Activated T-cell treated with anti-CD3 and anti-CD28 coated beads, Interleukin-2, amount 50 U/mL, for 48 hours (primary cell): Measurements from ENCODE around the gene DMRTB1.

ENCODE experiments used
- DNase-seq, 2 experiments: peaks; one replicate each; pipeline ENCODE4 v3.0.0-alpha.2; 2020

The DMRTB1 gene

GRCh38 chr1:53511323-53511932 lies 52.2 kb downstream of the DMRTB1 start:
- DNase-seq: no peak

DNA sequence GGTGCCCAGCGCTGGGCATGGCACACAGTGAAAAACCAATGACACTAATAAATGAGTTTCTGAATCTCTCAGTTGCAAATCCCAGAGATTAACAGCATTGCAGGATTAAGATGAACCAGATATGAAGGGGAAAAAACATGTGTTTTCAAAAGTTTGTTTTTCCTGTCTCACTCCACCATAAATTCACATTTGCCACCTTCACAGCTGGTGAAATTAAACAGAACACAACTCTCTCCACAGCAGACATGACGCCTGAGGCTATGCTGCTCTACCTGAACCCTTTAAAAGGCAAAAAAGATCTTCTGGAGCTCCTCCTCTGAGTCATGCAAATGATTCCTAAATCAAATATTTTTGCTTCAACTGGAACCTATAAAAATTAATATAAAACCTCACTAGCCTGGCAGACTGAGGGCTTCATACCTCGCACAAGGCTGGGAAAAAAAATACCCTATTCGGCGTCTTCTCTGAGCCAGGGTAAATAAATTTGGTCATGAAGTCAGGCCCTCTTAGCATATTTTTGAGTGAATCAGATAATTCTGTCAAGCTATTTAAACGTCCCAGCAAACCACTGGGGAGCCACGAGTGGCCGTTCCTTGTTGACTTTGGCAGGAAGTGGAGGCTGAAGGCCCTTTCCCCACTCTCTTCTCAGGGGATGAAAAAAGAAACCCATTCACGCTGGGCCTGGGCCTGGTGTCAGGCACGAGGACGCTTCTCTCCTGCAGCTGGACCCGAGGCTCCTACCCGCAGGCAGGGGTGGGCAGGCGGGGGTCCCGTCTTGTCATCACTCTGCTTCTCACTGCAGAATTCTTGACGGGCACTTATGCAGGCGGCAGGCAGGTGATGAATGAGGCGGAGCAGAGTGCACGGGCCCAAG lies 53.0 kb downstream of the DMRTB1 start:
- no peak for DNase-seq

DNA sequence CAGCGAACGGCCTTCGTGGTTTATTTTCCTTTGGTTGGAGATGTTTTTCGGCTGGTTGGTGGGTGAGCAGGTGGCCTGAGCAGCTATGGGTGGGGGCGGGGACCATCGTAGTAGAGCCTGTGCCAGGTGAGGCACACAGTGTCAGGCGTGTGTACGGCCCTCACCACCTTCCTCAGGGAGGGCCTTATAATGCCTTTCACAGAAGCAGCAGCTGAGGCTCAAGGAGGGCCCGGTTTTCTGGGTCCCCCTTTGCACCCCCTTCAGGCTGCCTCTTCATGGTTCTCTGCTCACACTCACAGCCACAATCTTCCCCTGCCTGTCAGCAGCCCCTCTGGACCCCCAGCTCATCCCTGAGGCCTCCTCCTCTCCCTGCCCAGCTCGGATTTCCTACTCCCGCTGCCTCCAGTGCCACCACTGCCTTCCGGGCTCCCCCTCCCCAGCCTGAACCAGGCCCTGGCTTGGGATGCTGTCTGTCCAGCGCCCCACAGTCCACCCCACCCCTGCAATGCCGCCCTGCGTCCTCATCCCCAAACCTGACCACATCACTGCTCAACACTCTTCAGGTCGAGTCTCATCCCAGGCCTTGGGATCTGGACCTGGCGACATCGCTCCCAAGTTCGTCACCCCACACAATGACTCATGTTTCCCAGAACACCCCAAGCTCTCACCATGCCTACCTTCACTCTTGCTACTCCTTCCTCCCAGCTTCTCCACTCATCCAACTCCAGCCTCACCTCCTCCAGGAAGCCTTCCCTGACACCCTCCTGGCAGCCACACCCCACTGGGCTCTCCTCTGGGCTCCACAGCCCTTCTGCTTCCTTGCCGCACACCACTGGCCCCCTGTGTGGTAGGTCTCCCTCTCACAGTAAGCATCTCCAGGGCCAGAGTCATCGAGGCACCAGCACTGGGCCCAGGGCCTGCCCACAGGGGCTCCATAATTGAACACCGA lies 53.9 kb downstream of the DMRTB1 start:
- DNase-seq: no peak

DNA sequence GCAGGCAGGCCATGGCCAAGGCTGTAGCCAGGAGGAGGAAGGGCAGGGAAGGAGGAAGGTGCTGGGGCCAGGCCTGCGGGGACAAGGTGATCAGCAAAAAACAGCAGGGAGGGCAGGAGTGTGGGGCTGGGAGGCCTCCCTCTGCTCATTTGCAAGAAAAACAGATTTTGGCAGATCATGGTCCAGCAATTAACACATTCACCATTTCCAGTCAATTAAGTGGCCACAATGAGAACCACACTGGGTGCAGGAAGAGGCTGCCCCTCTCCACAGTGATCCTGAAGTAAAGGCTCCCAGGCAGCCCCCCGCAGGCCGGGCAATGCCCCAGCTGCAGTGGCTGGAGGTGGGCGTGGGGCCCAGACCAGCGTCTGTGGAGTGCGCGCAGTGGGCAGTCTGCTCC lies 54.6 kb downstream of the DMRTB1 start:
- DNase-seq: no peak

GRCh38 chr1:53514436-53514835 lies 55.2 kb downstream of the DMRTB1 start:
- no peak for DNase-seq

- DNase-seq: no peak
Measured at GRCh38 chr1:53516181-53516580, 57.0 kb downstream of the DMRTB1 start.
